ENCODE results near the gene MAMDC2. TPM values are rescaled to one million over a fixed set of nuclear protein-coding genes. Genes with fewer than 3 reads are reported as not detected.

MAMDC2 gene
- total RNA-seq, 1 experiment from 2014 or later: 1.2 TPM

DNA sequence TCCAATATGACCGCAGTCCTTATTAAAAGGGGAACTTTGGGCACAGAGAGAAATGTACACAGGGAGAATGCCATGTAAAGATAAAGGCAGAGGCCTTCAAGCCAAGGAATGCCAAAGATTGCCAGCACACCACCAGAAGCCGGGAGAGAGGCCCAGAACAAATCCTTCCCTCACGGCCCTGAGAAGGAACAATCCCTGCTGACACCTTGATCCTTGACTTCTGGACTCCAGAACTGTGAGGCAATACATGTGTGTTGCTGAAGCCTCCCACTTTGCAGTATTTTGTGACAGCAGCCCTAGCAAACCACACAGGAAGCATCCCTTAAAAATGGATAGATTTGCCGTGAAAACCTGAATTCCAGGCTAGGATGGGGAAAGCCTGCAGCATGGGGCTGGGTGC is 80.0 kb downstream of the MAMDC2 start (continued):
- TF ChIP-seq ZBTB33 (IDR thresholded peaks at IDR 0.05; ENCODE audit: extremely low read depth, insufficient replicate concordance, low read length): no peak
- no peak for TF ChIP-seq EZH2 (IDR thresholded peaks at IDR 0.05)
- TF ChIP-seq ZNF274 (IDR thresholded peaks at IDR 0.05; ENCODE audit: low read depth, low read length): no peak
- no peak for TF ChIP-seq SRF (IDR thresholded peaks at IDR 0.05; ENCODE audit: low read depth)

GRCh38 chr9:70125621-70126263 is 82.1 kb downstream of the MAMDC2 start:
- Histone ChIP-seq H3K4me3 (replicated peaks in 1 of 2; ENCODE audit: low read depth in 1 of 2, low read length in 2 of 2) (no peak overlapping the region), H3K4me2 (ENCODE audit: low read length) (no peak overlapping the region), H3K9ac (ENCODE audit: low read length) (no peak overlapping the region), H3K27ac (ENCODE audit: low read depth, low read length) (no peak overlapping the region), H3K9me3 (ENCODE audit: control insufficient read depth in 1 of 2, insufficient read depth in 1 of 2, low read depth in 1 of 2, low read length in 2 of 2) (no peaks in the 10 kb centered on the region), H3K4me1 (ENCODE audit: control insufficient read depth in 1 of 2, insufficient read depth in 2 of 2, low read length in 2 of 2) (peaks cover 2 to 5% of the 10 kb centered on the region in 2 experiments; a peak in 3 of 4 replicates), H3K36me3 (ENCODE audit: control insufficient read depth in 1 of 2, insufficient read depth in 2 of 2, low read length in 2 of 2) (no peaks in the 10 kb centered on the region), H3K27me3 (ENCODE audit: insufficient read depth, low read length) (no peaks in the 10 kb centered on the region), H3K9me2 (ENCODE audit: insufficient read depth) (no peaks in the 10 kb centered on the region), H3K79me2 (ENCODE audit: insufficient read depth, low read length) (no peaks in the 10 kb centered on the region), H4K20me1 (ENCODE audit: insufficient read depth) (no peaks in the 10 kb centered on the region), H2AFZ (ENCODE audit: low read depth, low read length, poor library complexity, severe bottlenecking) (no peak overlapping the region)
- BruUV-seq (replicated peaks): no TSS peak
- intact Hi-C loops (cut with micrococcal nuclease): no loop called here
- no peak for ATAC-seq
- ChIA-PET CTCF (interaction anchor here (1.2 to 1.8 kb wide), 2 partner anchors 12 to 15 kb away, joined by 5 to 6 read pairs; no protein-coding TSS in a partner anchor), RAD21 (ENCODE audit: low non-redundant PET in 1 of 2, low total read pairs in 2 of 2, uncharacterized antibody in 2 of 2, unreplicated experiment in 2 of 2) (no interaction called here), POLR2A (no interaction called here)
- TF ChIP-seq CBX3 (IDR thresholded peaks at IDR 0.05; ENCODE audit: low read depth) (no peak), SIN3A (IDR thresholded peaks at IDR 0.05; ENCODE audit: low read depth) (no peak), JUND (IDR thresholded peaks at IDR 0.05) (no peak), POLR2AphosphoS5 (IDR thresholded peaks at IDR 0.05; ENCODE audit: low read depth, low read length) (no peak), REST (IDR thresholded peaks at IDR 0.05; ENCODE audit: low read depth) (no peak), POLR2A (IDR thresholded peaks at IDR 0.05; ENCODE audit: borderline replicate concordance, extremely low read depth, insufficient read depth, insufficient read length) (no peak), ELF1 (IDR thresholded peaks at IDR 0.05; ENCODE audit: borderline replicate concordance, low read depth) (no peak), EZH2phosphoT487 (IDR thresholded peaks at IDR 0.05; ENCODE audit: borderline replicate concordance) (no peak), EGR1 (IDR thresholded peaks at IDR 0.05; ENCODE audit: low read depth) (no peak), FOSL1 (IDR thresholded peaks at IDR 0.05; ENCODE audit: low read depth) (no peak), CEBPB (IDR thresholded peaks at IDR 0.05; ENCODE audit: low read depth) (no peak), RAD21 (IDR thresholded peaks at IDR 0.05; ENCODE audit: low read depth) (no peak), ZFX (IDR thresholded peaks at IDR 0.05) (no peak), TCF7L2 (IDR thresholded peaks at IDR 0.05; ENCODE audit: borderline replicate concordance, extremely low read depth, insufficient read depth, insufficient read length) (no peak)
- TF ChIP-seq, protein P1, sequence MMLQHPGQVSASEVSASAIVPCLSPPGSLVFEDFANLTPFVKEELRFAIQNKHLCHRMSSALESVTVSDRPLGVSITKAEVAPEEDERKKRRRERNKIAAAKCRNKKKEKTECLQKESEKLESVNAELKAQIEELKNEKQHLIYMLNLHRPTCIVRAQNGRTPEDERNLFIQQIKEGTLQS (IDR thresholded peaks at IDR 0.05): no peak
- no peak for DNase-seq (ENCODE audit: low read depth, low spot score)

Data from HCT116 (cell line).